ENCODE data around the gene ATP13A1.
"Not testable (repeated sequence)": the region's sequence is repeated elsewhere in the genome, so short reads cannot be mapped to it uniquely, and the experiment has no call there.

The ATP13A1 gene

GRCh38 chr19:19619181-19619848 is 44.2 kb downstream of the ATP13A1 start:
- DNase-seq (ENCODE audit: low read depth) = no peak

GRCh38 chr19:19618219-19619051 is 45.0 kb downstream of the ATP13A1 start, which contains the start of gene PBX4:
PBX4 (minus strand) TSS chr19:19618687; CDS start chr19:19618629, 58 bp downstream.
- peak; percentile 53 for DNase-seq (ENCODE audit: low read depth)

- peak; percentile 27 for DNase-seq (ENCODE audit: low read depth)
These were observed 48.4 kb downstream of the ATP13A1 start for GRCh38 chr19:19615086-19615485.

GRCh38 chr19:19613506-19613905 is 50.0 kb downstream of the ATP13A1 start:
- peak; percentile 47 for DNase-seq (ENCODE audit: low read depth)

- no peak for DNase-seq (ENCODE audit: low read depth)
These were observed 52.9 kb downstream of the ATP13A1 start for GRCh38 chr19:19610376-19611202.

GRCh38 chr19:19606686-19607085 is 56.8 kb downstream of the ATP13A1 start:
- DNase-seq (ENCODE audit: low read depth) = not testable (repeated sequence)

GRCh38 chr19:19606021-19606420 is 57.5 kb downstream of the ATP13A1 start:
- no peak for DNase-seq (ENCODE audit: low read depth)

GRCh38 chr19:19602713-19603324 is 60.7 kb downstream of the ATP13A1 start:
- no peak for DNase-seq (ENCODE audit: low read depth)

GRCh38 chr19:19602136-19602712 is 61.3 kb downstream of the ATP13A1 start:
- DNase-seq (ENCODE audit: low read depth) = no peak

- no peak for DNase-seq (ENCODE audit: low read depth)
These were observed 62.6 kb downstream of the ATP13A1 start for GRCh38 chr19:19600793-19601330.

GRCh38 chr19:19598728-19599451 is 64.6 kb downstream of the ATP13A1 start:
- DNase-seq (ENCODE audit: low read depth) = not testable (repeated sequence)

- no peak for DNase-seq (ENCODE audit: low read depth)
These were observed 65.6 kb downstream of the ATP13A1 start for GRCh38 chr19:19597809-19598306.
